Measurements from ENCODE around the gene FDX1.

FDX1 gene

DNA sequence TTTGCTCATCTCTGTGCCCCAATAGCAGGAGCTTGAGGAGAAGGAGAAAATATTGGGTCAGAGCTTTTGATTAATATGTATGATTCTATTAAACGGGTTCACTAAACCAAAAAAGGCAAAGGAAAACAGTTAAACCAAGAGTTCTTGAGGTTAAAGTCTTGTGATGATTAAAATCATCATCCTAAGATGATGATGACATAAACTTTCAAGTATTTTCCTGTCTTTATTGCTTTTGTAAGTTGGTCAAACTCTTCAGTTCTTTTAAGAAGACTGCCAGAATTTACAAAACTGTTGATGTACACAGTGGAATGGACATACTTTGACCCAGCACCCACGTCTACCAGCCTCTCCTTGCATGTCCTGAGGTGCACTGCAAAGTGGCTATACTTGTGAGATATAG, 41.0 kb downstream of the FDX1 start:
- no peak for DNase-seq

- no peak for DNase-seq
Measured at GRCh38 chr11:110471371-110471770, 41.6 kb downstream of the FDX1 start.

DNA sequence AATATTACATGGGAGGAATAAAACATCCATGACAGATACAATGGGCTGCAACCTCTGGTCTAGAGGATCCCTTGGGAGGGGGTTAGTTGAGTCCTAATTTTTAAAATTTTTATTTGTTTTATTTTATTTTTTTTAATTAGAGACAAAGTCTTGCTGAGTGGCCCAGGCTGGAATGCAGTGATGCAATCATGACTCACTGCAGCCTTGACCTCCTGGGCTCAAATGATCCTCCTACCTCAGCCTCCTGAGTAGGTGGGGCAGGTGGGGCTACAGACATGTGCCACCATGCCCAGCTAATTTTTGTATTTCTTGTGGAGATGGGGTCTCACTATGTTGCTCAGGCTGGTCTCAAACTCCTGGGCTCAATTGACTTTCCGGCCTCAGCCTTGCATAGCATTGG, 43.1 kb downstream of the FDX1 start:
- no peak for DNase-seq

- DNase-seq = no peak
Measured at GRCh38 chr11:110473706-110474105, 44.0 kb downstream of the FDX1 start.

DNA sequence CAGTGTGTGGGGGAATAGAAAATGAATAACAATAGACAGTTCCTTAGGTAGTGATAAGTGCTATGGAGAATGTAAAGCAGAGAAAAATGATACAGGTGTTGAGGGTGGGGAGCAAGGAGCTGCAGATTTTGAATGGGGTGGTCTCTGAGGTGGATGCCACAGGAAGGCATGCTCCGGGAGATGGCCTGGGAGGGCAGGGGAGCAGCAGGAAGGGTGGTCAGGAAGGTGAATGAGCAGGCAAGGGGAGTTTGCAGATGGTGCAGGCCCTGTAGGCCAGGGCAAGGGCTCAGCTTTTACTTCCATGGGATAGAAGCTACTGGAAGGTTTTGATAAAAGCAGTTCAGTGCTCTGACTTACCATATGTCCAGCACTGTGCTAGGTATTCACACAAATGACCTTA, 44.8 kb downstream of the FDX1 start:
- DNase-seq = no peak

- DNase-seq = no peak
Measured at GRCh38 chr11:110475671-110476070, 45.9 kb downstream of the FDX1 start.

- no peak for DNase-seq
Measured at GRCh38 chr11:110478410-110478809, 48.7 kb downstream of the FDX1 start.

DNA sequence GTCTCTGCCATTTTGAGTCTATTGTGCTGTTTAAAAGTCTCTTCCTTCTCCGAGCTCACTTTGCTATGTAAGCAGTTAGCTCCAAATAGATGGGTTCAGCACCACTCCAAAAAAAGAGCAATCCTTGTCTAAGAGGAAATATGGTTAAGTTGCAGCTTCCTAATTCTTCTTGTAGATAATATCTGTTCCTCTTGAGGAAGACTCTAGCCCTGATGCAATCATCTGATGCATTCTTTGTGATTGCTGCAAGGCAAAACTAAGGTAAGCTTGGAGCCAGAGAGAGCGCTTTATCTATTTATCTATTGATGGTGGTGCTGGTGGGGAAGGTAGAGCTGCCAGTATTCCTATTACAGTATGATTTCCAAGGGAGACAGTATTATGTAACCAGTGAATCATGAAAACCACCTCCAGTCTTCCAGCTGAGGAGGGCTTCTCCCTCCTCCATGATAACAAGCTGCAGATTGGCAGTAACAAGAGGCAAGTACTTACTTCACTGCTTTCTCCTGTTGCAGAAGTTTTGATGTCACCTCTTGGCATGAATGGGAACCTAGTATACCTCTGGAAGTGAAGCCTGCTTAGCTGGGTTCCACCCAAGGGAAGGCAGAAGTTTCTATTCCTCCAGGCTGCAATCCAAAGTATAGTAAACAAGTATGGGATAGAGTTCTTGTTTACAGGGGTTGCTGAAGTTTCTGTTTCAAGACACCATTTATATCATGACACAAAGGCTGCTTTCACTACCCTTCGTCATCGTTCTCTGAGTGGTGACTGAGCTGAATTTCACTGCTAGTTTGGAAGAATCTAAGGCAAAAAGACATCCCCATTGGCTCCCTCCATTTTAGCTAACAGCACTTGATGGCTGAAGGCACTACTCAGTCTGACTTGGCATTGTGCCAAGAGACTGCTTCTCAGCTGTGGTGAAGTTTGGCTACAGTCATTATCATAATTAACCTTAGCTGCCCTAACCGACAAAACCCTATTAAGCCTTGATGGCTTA, 49.7 kb downstream of the FDX1 start:
- DNase-seq = no peak

GRCh38 chr11:110481523-110481922, 51.8 kb downstream of the FDX1 start:
- DNase-seq = no peak

GRCh38 chr11:110486156-110486555, 56.4 kb downstream of the FDX1 start:
- no peak for DNase-seq

DNA sequence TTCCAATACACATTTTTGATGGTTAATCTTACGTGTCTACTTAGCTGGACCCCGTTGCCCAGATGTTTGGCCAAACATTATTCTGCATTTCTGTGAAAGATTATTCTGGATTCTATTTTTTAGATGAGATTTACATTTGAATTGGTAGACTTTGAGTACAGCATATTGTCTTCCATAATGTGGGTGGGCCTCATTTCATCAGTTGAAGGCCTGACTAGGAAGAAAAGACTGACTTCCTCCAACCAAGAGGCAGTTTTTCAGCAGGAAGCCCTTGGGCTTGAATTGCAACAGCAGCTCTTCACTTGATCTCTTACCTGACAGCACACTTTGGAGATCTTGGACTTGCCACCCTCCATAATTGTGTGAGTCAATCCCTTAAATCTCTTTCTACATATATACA, 58.7 kb downstream of the FDX1 start:
- no peak for DNase-seq

DNA sequence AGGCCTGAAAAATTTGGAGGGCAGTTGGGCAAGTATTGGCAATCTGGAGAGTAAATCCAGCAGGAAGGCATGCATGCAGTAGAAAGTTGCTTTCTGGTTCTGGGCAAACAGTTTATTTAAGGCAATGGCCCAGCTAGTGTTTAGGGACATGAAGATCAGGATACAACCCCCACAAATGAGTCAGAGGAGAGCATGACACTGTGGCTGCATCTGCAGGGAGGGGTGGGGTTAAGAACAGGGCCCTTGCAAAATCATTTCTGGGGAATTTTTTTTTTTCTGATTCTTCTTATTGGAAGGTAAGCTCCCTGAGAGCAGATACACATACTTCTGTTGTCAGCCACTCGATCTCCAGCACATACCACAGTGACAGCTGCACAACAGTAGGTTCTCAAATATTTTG, 61.1 kb downstream of the FDX1 start:
- no peak for DNase-seq

- no peak for DNase-seq
Measured at GRCh38 chr11:110491577-110492320, 62.0 kb downstream of the FDX1 start.

- DNase-seq = no peak
Measured at GRCh38 chr11:110492321-110492685, 62.6 kb downstream of the FDX1 start.

DNA sequence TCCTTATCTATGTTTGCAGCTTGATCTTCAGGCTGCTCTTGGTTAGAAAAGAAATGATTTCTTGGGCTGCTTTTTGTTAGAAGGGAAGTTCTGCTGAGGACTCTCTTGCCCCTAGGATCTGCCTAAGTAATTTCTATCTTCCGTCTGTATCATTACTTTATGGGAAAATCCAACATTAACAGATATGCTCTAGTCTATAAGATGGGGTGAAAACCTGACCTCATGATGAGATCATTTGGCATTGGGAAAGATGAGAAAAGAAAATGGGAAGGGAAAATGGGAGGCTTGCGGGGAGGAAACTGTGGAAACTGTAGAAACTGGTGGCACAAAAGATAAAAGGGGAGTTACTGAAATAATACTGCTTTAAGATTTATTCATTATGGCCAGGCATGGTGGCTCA, 63.6 kb downstream of the FDX1 start:
- no peak for DNase-seq

DNA sequence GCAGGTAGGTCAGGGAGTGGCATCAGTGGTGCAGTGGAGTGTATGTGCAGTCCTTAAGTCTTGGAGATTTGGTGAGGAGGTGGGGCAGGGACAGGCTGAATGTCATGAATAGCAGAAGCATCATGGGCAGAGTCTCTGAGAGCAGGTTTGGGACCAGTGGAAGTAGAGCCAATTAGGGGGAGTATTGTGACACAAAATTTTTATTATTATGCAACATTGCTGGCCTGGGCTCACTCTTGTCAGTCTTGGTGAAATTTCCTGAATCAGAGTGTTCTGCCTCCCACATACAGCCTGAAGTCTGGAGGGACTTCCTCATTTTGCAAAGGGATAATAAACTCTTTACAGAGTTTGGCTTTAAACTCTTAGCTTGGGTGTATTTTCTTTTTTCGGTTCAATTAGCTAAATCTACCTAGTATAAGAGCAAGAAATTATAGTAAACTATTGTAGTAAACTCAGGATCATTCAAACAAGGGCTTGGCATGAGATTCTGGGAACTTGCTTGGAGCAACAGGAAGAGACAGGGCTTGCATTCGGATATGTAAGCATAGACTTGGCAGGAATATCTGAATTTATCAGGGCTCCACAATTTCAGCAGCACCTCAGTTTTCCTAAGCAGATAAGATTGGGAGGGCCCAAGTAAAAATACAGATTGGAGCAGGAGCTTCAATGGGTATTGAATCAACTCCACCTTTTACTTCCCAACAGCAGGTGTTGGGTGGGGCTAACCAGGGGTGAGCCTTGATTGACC, 67.7 kb downstream of the FDX1 start:
- DNase-seq = no peak

- DNase-seq = no peak
Measured at GRCh38 chr11:110501428-110501827, 71.7 kb downstream of the FDX1 start.

GRCh38 chr11:110505528-110506284, 76.0 kb downstream of the FDX1 start:
- DNase-seq = no peak

DNA sequence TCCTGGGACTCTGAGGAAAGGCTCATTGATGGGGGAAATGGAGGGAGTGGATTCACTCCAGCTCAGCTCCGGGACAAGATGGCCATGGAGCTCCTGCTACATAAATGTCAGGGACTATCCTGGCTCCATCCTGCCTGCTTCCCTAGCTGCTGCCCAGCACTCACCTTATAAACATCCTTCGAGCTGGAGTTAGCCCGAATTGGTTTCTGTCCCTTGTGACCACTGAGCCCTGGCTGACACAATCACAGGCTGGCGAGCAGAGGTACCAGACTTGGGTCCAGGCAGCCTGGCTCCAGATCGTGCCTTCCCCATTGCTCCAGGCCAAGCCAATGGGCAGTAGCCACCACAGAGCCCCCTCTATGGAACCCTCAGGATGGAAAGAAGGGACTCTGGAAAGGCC, 77.6 kb downstream of the FDX1 start:
- no peak for DNase-seq

DNA sequence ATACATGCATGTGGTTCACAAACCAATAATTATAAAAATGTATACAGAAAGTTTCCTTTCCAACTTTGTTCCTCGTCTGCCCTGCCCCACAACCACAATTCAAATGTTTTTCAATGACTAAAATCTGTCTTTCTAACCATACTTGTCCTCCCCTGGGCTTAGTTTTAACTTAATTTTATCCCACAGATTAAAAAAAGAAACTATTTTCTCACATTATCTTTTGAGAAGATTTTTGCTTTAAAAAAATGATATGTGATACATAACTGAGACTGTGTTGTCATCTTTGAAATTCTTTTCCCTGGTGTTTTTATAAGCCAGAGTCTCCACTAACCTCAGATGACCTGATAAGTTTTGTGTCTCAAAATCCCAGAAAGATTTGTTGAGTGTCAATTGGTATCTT, 79.0 kb downstream of the FDX1 start:
- DNase-seq = no peak

DNA sequence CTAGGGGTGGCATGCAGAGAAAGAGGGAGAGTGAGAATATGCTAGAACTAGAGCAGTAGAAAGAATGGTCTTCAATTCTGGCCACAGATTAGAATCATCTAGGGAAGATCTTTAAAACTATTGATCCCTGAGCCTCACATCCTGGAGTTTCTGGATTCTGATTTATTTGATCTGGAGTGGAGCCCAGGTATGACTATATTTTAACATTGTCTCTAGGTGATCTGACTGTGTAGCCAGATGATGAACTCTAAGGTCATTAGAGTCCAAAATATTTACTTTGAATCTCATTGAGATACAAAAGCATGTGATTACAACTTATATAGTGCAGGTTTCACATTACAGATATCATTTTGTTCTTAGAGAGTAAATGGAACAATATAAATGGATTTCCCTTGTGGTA, 79.7 kb downstream of the FDX1 start:
- DNase-seq = no peak

DNA sequence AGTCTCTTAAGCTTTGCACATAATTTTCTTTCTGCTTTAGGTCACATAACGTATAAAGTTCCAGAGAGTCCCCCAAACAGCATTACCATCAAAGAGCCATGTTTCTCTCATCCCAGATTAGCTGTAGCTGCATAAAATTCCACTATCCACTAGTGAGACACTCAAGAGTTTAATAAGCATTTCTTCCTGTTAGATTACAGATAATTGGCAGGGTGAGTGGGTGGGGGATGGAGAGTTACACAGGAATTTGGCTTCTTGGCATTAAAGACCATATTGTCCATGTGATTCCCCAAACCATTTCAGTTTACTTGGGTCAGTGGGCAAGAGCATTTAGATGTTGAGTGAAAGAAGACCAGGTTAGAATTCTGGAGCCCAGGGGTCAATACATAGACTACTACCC, 82.3 kb downstream of the FDX1 start:
- no peak for DNase-seq

All from activated naive CD4-positive, alpha-beta T cell (primary cell).